A172 (cell line): Measurements from ENCODE around the gene RSAD1. TPM values are rescaled to one million over a fixed set of nuclear protein-coding genes. Genes with fewer than 3 reads are reported as not detected.
"Not testable (repeated sequence)": the region's sequence is repeated elsewhere in the genome, so short reads cannot be mapped to it uniquely, and the experiment has no call there.

ENCODE experiments used
- DNase-seq: peaks from one replicate; pipeline ENCODE4 v3.0.0-alpha.2; 2015; ENCODE audit warnings: low spot score
- total RNA-seq: library from RNA; depleted of rRNA; stranded (reverse); fragments of >200 nt; shearing (Covaris generic); gene quantifications from 2 replicates; pipeline ENCODE4 v1.2.3, GENCODE V29; 2014

The RSAD1 gene
- total RNA-seq, 1 experiment from 2014 or later: 16.0 TPM

DNA sequence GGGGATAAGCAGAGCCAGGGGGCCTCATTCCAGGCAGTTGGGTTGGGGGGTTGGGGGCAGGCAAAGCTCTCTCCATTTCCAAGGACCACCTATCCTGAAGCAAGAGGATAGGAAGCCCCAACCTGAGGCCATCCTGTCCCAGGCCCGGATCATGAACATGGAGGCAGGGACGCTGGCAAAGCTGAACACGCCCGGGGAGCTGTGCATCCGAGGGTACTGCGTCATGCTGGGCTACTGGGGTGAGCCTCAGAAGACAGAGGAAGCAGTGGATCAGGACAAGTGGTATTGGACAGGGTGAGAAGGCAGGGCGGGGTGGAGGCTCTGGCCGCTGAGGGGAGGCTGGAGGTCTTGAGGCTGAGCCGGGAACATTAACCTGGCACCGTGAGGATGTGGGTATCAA is 6.4 kb upstream of the RSAD1 start:
- DNase-seq: no peak

DNA sequence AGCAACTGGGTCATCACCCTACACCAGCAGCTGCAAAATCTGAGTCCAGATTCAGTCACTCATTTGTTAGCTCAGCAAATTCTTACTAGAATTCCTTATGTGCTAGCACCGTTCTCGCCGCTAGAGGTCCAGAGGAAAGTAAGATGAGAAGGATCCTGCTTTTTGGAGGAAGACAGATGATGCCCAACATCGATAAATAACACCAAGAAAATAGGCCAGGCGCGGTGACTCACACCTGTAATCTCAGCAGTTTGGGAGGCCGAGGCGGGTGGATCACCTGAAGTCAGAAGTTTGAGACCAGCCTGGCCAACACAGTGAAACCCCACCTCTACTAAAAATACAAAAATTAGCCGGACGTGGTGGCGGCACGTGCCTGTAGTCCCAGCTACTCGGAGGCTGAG is 5.9 kb upstream of the RSAD1 start:
- not testable (repeated sequence) for DNase-seq

DNA sequence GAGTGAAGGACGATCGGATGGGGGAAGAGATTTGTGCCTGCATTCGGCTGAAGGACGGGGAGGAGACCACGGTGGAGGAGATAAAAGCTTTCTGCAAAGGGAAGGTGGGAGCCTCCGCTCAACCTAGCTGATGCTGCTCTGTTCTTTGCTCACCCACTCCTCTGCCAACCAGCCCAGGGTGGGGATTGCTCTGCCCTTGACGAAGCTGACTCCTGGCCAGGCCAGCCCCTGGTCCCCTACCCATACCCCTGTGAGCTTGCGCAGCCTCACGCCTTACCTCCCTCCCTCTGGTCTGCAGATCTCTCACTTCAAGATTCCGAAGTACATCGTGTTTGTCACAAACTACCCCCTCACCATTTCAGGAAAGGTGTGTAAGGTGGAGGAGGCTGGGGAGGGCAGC is 4.8 kb upstream of the RSAD1 start:
- DNase-seq: no peak

DNA sequence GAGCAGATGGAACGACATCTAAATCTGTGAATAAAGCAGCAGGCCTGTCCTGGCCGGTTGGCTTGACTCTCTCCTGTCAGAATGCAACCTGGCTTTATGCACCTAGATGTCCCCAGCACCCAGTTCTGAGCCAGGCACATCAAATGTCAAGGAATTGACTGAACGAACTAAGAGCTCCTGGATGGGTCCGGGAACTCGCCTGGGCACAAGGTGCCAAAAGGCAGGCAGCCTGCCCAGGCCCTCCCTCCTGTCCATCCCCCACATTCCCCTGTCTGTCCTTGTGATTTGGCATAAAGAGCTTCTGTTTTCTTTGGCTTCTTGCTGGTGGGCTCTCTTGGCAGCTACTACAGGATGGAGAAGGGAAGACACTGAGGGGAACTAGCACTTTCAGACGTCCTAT is 4.1 kb upstream of the RSAD1 start:
- DNase-seq: no peak

DNA sequence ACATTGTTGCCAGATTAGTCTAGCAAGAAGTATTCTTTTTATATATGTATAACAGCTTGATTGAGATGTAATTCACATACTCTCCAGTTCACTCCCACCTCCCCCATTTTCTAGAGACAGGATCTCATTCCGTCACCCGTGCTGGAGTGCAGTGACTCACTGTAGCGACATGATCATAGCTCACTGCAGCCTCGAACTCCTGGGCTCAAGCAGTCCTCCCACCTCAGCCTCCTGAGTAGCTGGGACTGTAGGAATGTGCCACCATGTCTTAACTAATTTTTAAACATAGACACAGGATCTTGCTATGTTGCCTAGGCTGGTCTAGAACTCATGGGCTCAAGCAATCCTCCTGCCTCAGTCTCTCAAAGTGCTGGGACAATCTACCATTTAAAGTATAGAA is 3.3 kb upstream of the RSAD1 start:
- DNase-seq: no peak

DNA sequence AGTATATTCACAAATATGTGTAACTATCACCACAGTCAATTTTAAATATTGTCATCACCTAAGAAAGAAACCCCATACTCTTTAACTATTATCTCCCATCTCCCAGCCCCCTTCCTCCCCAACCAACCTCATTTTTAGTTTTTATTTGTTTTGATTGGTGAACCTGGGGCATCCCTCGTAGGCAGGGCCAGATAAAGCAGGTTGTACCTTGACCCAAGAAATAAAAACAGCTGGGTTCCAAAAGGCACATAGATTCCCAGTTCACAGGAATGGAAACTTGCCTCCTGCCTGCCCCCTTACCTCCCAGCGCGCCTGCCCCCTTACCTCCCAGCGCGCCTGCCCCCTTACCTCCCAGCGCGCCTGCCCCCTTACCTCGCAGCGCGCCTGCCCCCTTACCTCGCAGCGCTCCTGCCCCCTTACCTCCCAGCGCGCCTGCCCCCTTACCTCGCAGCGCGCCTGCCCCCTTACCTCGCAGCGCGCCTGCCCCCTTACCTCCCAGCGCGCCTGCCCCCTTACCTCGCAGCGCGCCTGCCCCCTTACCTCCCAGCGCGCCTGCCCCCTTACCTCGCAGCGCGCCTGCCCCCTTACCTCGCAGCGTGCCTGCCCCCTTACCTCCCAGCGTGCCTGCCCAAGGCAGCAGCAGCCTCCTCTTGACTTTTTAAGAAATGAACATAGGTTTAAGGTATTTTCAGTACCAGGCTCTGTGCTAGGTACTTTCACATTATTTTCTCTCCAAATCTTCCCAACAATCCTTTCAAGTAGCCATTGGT is 2.7 kb upstream of the RSAD1 start:
- DNase-seq: not testable (repeated sequence)

DNA sequence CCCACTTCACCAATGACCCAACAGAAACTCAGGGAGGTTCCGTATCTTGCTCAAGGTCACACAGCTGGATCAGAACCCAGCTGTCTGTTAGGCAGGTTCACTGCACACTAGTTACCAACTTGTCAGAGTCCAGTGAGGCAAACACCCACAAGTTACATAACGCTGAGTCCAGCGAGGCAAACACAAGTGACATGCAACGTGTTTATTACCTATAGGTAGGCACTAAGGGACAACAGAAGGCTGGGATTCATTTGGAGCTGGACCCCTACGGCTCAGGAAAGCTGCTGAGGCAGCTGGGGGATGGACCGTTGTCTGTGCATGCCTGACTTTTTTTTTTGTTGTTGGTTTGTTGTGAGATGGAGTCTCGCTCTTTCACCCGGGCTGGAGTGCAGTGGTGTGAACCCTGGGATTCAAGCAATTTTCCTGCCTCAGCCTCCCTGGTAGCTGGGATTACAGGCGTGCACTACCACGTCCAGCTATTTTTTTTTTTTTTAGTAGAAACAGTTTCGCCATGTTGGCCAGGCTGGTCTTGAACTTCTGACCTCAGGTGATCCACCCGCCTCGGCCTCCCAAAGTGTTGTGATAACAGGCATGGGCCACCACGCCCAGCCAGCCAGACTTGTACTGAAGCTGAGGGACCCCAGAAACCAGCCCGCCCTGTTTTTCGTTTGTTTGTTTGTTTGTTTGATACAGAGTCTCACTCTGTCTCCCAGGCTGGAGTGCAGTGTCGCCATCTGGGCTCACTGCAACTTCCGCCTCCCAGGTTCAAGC is 1.9 kb upstream of the RSAD1 start:
- DNase-seq: no peak

DNA sequence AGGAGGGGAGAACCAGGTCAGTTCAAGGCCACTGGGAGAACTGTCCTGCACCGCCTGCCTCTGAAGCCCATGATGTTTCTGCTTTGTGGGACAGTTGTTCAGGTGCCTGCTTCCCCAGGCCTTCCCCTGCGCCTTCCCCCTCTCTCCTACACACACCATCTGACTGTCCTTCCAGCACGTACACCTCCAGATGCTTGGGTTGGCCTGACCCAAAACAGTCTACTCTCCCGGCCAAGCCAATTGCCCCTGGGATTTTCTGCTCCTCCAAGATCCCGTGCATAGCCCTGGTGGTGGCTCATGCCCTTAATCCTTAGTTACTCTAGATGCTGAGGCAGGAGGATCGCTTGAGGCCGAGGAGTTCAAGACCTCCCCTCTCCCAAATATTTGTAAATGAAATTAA is 684 bp upstream of the RSAD1 start:
- DNase-seq: no peak

DNA sequence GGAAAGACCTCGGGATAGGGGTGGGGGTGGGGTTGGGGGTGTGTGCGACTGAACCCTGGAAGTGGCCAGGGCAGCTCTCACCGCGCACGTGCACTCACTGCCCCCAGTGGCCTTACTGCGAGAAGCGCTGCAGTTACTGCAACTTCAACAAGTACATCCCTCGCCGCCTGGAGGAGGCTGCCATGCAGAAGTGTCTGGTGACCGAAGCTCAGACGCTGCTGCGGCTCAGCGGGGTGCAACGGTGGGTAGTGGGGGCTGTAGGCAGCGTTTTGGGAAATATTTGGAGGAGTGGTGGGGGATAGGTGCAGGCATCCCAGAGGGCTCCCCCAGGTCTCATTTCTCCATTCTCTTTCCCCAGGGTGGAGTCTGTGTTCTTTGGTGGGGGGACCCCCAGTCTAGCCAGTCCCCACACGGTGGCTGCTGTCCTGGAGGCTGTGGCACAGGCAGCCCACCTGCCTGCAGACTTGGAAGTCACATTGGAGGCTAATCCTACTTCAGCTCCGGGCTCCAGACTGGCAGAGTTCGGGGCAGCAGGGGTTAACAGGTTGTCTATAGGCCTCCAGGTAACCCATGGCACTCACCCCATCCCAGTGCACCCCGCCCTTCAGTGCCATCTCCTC is 972 bp downstream of the RSAD1 start:
- DNase-seq: peak; percentile 75

DNA sequence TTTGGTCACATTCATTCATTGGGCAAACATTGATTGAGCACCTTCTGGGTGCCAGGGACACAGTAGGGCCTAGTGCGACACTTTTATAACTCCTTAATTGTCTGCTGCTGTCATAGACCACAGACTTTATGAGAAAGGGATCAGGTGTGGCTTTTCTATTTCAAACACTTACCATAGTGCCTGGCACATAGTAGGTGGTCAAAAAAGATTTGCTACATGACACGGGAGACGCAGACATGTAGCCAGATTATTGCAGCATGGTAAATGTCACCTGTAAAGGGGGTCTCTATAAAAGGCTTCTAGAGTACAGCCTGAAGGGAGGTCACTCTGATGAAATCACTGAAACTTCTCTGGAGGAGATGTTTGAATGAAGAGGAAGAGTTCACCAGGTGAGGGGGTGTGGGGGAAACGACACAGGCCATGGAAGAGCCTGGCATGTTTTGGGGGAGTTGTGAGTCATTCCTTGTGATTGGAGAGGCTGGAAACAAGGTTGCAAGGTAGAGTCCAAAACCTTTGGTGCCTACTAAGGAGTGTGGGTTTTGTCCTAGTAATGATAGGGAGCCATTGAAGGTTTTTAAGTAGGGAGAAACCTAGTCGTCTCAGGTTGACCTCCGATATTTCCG is 1.6 kb downstream of the RSAD1 start:
- no peak for DNase-seq

DNA sequence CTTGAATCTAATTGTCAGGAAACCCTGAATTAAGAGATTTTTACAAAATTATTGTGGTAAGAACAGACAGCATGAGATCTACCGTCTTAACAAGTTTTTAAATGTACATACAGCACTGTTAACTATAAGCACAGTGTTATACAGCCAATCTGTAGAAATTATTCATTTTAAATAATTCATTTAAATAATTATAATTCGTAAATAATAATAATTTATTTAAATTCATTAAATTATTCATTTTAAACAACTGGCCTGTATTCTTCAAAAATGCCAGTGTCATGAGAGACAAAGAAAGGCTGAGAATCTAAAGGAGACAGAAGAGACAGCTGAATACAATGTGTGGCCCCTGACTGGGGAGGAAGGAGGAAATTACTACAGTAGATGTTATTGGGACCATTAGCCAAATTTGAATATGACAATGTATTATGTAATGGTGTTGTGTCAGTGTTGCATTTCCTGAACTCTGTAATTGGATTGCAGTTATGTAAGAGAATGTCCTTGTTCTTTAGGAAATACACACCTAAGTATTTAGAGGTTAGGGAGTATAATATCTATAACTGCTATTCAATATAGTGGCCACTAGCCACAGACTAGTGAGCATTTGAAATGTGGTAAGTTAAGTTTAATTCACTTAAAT is 2.3 kb downstream of the RSAD1 start:
- no peak for DNase-seq

DNA sequence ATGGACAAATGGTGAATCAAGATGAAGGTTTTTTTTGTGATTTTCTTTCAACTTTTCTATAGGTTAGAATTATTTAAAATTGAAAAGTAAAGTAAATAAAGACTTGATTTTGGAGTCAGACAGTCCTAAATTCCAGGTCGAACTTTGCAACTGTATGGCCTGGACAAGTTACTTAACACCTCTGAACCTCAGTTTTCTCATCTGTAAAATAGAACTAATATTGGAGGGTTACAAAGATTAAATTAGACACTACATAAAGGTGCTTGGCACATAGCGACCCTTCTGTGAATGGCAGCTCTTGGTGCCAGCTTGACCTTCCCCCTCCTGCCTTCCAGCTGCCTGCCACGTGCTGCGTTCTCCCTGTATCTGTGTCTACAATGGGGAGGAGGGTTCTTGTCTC is 3.0 kb downstream of the RSAD1 start:
- DNase-seq: no peak

DNA sequence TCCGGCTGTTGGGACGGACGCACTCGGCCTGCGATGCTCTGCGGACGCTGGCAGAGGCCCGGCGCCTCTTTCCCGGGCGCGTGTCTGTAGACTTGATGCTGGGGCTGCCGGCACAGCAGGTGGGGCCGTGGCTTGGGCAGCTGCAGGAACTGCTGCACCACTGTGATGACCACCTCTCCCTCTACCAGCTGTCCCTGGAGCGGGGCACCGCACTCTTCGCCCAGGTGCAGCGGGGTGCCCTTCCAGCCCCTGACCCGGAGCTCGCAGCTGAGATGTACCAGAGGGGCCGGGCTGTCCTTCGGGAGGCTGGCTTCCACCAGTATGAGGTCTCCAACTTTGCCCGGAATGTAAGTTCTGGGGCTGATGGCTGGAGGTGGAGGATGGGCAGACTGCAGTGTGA is 3.5 kb downstream of the RSAD1 start:
- DNase-seq: no peak

DNA sequence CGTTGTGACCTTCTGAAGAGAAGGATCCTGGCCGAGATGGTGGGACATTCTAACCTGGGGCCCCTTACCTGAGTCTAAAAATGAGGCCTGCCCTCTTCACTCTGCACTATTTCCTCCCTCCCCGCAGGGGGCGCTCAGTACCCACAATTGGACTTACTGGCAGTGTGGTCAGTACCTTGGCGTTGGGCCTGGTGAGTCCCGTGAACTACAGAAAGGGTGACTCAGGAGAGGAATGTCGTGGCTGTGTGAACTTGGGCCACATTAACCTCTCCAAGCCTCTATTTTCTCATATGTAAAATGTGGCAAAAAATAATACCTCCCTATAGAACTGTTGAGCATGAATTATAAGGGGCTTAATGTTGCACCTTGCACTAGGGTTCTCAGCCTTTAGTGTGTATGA is 3.9 kb downstream of the RSAD1 start:
- DNase-seq: peak; percentile 97

DNA sequence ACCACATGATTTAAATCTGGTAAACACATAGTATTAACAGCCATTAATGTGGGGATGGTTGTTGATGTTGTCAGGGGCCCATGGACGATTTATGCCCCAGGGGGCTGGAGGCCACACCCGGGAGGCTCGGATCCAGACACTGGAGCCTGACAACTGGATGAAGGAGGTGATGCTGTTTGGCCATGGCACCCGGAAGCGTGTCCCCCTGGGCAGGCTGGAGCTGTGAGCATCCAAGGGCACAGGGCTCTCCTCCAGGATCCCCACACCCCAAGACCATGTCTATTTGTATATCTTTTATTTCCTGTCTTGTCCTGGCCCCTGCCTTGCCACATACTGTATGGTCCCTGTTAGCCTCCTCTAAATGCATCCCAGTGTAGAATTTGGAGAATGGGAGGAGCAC is 4.6 kb downstream of the RSAD1 start:
- no peak for DNase-seq

DNA sequence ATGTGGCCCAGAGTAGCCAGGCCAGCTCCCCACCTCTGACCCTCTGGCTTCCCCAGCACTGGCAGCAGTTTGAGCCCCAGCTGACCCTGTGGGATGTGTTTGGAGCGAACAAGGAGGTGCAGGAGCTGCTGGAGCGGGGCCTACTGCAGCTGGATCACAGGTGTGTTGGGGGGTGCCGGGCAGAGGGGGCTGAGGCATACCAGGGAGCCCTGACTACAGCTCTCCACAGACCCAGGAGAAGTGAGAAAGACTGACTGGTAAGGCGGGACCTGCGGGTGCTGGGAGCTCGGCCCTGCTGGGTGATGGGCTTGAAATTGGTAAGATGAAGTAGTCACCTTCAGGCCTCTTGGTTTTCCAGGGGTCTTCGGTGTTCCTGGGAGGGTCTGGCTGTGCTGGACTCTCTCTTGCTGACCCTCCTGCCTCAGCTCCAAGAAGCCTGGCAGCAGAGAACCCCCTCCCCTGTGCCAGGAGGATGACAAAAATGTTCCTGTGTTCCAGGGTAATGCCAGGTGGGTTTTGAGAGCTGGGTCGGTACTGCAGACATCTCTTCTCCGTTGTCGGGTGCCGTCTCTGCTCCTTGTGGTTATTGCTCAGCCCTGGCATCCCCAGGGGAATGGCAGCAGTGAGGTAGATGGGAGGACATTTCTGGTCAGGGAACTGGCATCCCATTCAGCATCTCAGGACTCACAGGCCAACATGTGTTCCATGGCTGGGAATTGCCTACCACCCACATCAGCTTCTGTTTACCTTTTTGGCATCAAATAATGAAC is 5.9 kb downstream of the RSAD1 start:
- no peak for DNase-seq

DNA sequence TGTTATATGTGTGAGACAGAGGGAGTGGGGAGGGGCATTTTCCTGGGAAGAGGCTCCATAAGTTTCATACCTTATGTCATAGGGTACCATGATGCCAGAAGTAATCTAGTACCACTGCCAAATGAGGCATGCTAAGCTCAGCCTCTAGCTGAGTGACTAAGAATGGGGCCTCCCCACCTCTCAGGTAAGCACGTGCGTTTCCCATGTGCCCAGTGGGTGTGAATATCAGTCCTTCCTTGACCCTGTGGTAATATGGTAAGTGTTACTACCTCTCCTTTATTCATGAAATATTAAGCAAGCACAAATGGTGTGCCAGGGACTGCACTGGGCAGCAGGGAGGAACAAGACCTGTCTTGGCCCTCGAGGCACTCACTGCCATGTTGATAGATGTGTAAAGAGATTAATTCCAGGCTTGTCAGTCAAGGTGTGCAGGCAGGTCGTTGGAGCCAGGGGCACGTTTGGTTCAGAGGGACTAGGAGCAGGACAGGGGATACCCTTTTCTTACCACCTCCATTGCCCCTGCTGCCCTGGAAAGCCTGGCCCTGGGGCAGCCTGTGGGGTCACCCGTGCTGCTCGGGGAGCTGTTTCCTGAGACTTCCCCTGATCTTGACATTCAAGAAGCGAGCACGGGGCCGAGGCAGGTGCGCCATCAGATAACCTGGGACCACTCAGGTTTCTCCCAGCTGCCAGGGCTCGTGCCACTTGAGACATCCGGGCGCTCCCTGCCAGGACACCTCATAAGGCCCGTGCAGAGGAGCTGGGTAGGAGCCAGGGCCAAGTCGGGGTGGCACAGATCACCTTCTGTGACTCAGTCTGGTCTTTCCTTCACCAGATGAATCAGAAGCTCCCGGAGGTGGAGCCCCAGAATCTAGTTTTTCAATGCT is 8.8 kb downstream of the RSAD1 start:
- peak; percentile 82 for DNase-seq

DNA sequence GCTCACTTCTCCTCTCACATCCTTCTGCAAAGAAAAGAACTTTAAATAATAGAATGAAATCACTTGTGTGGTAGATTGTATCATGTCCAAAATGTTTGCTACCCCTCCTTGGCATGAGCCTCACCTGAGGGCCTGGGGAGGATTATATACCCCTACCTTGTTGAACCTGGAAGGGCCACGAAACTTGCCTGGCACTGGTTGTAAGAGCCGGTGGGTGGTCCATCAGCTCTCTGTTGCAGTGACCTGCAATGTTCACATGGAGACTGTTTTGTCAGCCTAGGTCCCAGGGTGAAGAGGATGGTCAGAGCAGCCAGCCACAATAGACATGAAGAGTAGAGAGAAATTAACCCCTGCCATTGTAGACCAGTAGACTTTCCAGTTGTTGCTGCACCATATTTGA is 10.2 kb downstream of the RSAD1 start:
- no peak for DNase-seq

DNA sequence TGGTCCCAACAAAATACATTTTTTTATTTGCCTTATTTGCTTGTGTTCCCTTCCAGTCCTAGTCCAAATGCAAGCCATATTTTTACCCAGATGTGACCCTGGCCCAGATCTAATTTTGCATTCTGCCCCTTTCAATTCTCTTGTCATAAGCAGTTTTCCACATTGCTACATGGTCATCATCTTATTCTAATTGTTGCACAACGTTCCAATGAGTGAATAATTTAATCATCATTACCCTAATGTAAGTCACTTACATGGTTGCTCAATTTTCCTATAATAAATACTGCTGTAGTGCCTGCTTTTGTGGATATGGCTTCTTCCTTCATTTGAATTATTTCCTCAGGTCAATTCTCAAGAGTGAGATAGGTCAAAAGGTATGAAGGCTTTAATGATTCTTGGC is 12.8 kb downstream of the RSAD1 start:
- no peak for DNase-seq

DNA sequence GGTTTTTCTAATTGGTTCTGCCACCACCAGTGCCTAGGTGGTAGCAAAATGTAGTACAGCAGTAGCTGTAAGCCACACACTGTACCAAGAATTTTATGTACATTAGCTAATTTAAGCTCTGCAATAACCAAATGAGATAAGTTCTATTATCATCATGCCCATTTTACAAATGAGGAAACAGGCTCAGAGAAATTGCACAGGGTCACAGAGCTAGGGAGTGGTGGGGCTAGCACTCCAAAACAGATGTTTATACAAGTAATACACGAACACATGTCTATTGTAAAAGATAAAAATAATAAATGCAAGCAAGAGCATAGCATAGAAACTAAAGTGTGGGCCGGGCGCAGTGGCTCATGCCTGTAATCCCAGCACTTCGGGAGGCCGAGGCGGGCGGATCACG is 13.6 kb downstream of the RSAD1 start:
- no peak for DNase-seq
